ENCODE results near the gene WWC2. TPM values are rescaled to one million over a fixed set of nuclear protein-coding genes. Genes with fewer than 3 reads are reported as not detected.
"Not testable (repeated sequence)": the region's sequence is repeated elsewhere in the genome, so short reads cannot be mapped to it uniquely, and the experiment has no call there.

The WWC2 gene
- total RNA-seq, 1 experiment from 2014 or later: 126 TPM

GRCh38 chr4:183192571-183192970, 93.5 kb downstream of the WWC2 start (continued):
- TF ChIP-seq, protein P1, sequence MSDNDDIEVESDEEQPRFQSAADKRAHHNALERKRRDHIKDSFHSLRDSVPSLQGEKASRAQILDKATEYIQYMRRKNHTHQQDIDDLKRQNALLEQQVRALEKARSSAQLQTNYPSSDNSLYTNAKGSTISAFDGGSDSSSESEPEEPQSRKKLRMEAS (CRISPR knock-in tag; IDR thresholded peaks at IDR 0.05): no peak
- TF ChIP-seq ELF4 (CRISPR knock-in tag; IDR thresholded peaks at IDR 0.05; ENCODE audit: low read depth) (no peak), RORB (CRISPR knock-in tag; IDR thresholded peaks at IDR 0.05) (no peak), NR2C2 (CRISPR knock-in tag; IDR thresholded peaks at IDR 0.05) (no peak), SP1 (CRISPR knock-in tag; conservative IDR thresholded peaks at IDR 0.05) (no peak), TCF7 (CRISPR knock-in tag; IDR thresholded peaks at IDR 0.05; ENCODE audit: low read depth) (no peak), IRF2 (CRISPR knock-in tag; IDR thresholded peaks at IDR 0.05; ENCODE audit: borderline replicate concordance, low read depth) (no peak), ZNF423 (CRISPR knock-in tag; IDR thresholded peaks at IDR 0.05) (no peak), MYBL2 (CRISPR knock-in tag; IDR thresholded peaks at IDR 0.05) (no peak), NR1H2 (CRISPR knock-in tag; IDR thresholded peaks at IDR 0.05) (no peak), ATF3 (CRISPR knock-in tag; conservative IDR thresholded peaks at IDR 0.05) (no peak), ZNF121 (CRISPR knock-in tag; IDR thresholded peaks at IDR 0.05) (no peak), ZNF232 (CRISPR knock-in tag; IDR thresholded peaks at IDR 0.05) (no peak), ETV6 (CRISPR knock-in tag; IDR thresholded peaks at IDR 0.05) (no peak), PRRX2 (CRISPR knock-in tag; IDR thresholded peaks at IDR 0.05) (no peak), CTCF (IDR thresholded peaks at IDR 0.05) (no peak)

- peak overlapping the region; percentile 73 for H3K27ac Mint-ChIP-seq
- H3K9me3 Mint-ChIP-seq; H3K27me3 Mint-ChIP-seq (ENCODE audit: low read depth); DNase-seq (ENCODE audit: low spot score); H3K36me3 Mint-ChIP-seq; POLR2A ChIA-PET; H3K4me3 Mint-ChIP-seq: not testable (repeated sequence)
- ATAC-seq: peak; percentile 64
- H3K4me1 Mint-ChIP-seq: peaks cover 60% of the 10 kb centered on the region
- CTCF ChIA-PET: interaction anchor here (1.0 to 1.2 kb wide), 2 partner anchors 12 to 121 kb away, joined by 3 to 4 read pairs; no protein-coding TSS in a partner anchor
Observed at GRCh38 chr4:183193730-183194338, 94.8 kb downstream of the WWC2 start.

GRCh38 chr4:183195534-183195933, 96.5 kb downstream of the WWC2 start:
- H3K4me3 Mint-ChIP-seq: no peak overlapping the region
- DNase-seq (ENCODE audit: low spot score) (no peak), ATAC-seq (no peak)
- ChIA-PET CTCF (no interaction called here), POLR2A (no interaction called here)
- H3K36me3 Mint-ChIP-seq: peaks cover 6% of the 10 kb centered on the region; the same call in 1 of the 2 replicates
- no peaks in the 10 kb centered on the region for H3K9me3 Mint-ChIP-seq
- H3K4me1 Mint-ChIP-seq: peaks cover 52% of the 10 kb centered on the region
- peak overlapping the region; percentile 60 for H3K27ac Mint-ChIP-seq
- no peaks in the 10 kb centered on the region for H3K27me3 Mint-ChIP-seq (ENCODE audit: low read depth)
- TF ChIP-seq ZNF425 (CRISPR knock-in tag; conservative IDR thresholded peaks at IDR 0.05) (no peak), CDX4 (CRISPR knock-in tag; IDR thresholded peaks at IDR 0.05; ENCODE audit: borderline replicate concordance) (no peak), JAZF1 (CRISPR knock-in tag; IDR thresholded peaks at IDR 0.05) (no peak), TEAD4 (CRISPR knock-in tag; IDR thresholded peaks at IDR 0.05) (no peak), PRDM15 (CRISPR knock-in tag; IDR thresholded peaks at IDR 0.05) (no peak), E2F4 (CRISPR knock-in tag; IDR thresholded peaks at IDR 0.05; ENCODE audit: borderline replicate concordance, low read depth) (no peak), NFYB (CRISPR knock-in tag; conservative IDR thresholded peaks at IDR 0.05; ENCODE audit: low read depth) (no peak), RELA (CRISPR knock-in tag; IDR thresholded peaks at IDR 0.05; ENCODE audit: borderline replicate concordance) (no peak), JUN (CRISPR knock-in tag; IDR thresholded peaks at IDR 0.05) (no peak), PRRX2 (CRISPR knock-in tag; IDR thresholded peaks at IDR 0.05) (no peak)
- TF ChIP-seq, protein P1 (CRISPR knock-in tag; IDR thresholded peaks at IDR 0.05): no peak
